ENCODE results near the gene NPHP4. TPM values are rescaled to one million over a fixed set of nuclear protein-coding genes. Genes with fewer than 3 reads are reported as not detected.

The NPHP4 gene
- total RNA-seq, 2 experiments from 2014 or later: 14.2 to 15.7 TPM

- ChIA-PET POLR2A (no interaction called here), CTCF (no interaction called here)
These were observed 116.1 kb downstream of the NPHP4 start for GRCh38 chr1:5876094-5876650.

GRCh38 chr1:5875345-5875910, 116.8 kb downstream of the NPHP4 start:
- CTCF ChIA-PET: no interaction called here
- POLR2A ChIA-PET: no interaction called here

- CTCF ChIA-PET: no interaction called here
- POLR2A ChIA-PET: no interaction called here
These were observed 117.7 kb downstream of the NPHP4 start for GRCh38 chr1:5874416-5875110.

- CTCF ChIA-PET: no interaction called here
- POLR2A ChIA-PET: no interaction called here
These were observed 118.7 kb downstream of the NPHP4 start for GRCh38 chr1:5873556-5873955.

GRCh38 chr1:5872886-5873285, 119.3 kb downstream of the NPHP4 start:
- POLR2A ChIA-PET: no interaction called here
- CTCF ChIA-PET: no interaction called here

- CTCF ChIA-PET: no interaction called here
- POLR2A ChIA-PET: no interaction called here
These were observed 123.2 kb downstream of the NPHP4 start for GRCh38 chr1:5868931-5869500.

GRCh38 chr1:5865774-5866173, 126.5 kb downstream of the NPHP4 start:
- CTCF ChIA-PET: no interaction called here
- POLR2A ChIA-PET: no interaction called here

GRCh38 chr1:5865056-5865455, 127.2 kb downstream of the NPHP4 start:
- POLR2A ChIA-PET: no interaction called here
- CTCF ChIA-PET: no interaction called here

- POLR2A ChIA-PET: no interaction called here
- CTCF ChIA-PET: no interaction called here
These were observed 128.0 kb downstream of the NPHP4 start for GRCh38 chr1:5864256-5864655.

- CTCF ChIA-PET: no interaction called here
- POLR2A ChIA-PET: no interaction called here
These were observed 129.0 kb downstream of the NPHP4 start for GRCh38 chr1:5863238-5863637.

GRCh38 chr1:5861871-5862825, 130.1 kb downstream of the NPHP4 start:
- CTCF ChIA-PET: no interaction called here
- POLR2A ChIA-PET: no interaction called here

GRCh38 chr1:5860277-5860676, 131.9 kb downstream of the NPHP4 start:
- CTCF ChIA-PET: no interaction called here
- POLR2A ChIA-PET: no interaction called here

GRCh38 chr1:5859766-5860165, 132.5 kb downstream of the NPHP4 start:
- CTCF ChIA-PET: no interaction called here
- POLR2A ChIA-PET: no interaction called here

- ChIA-PET CTCF (no interaction called here), POLR2A (no interaction called here)
These were observed 133.3 kb downstream of the NPHP4 start for GRCh38 chr1:5858844-5859407.

GRCh38 chr1:5858246-5858645, 134.0 kb downstream of the NPHP4 start:
- POLR2A ChIA-PET: no interaction called here
- CTCF ChIA-PET: no interaction called here

- ChIA-PET POLR2A (no interaction called here), CTCF (no interaction called here)
These were observed 134.6 kb downstream of the NPHP4 start for GRCh38 chr1:5857508-5858090.

GRCh38 chr1:5857011-5857410, 135.2 kb downstream of the NPHP4 start:
- ChIA-PET POLR2A (no interaction called here), CTCF (no interaction called here)

- CTCF ChIA-PET: no interaction called here
- POLR2A ChIA-PET: no interaction called here
These were observed 135.9 kb downstream of the NPHP4 start for GRCh38 chr1:5856246-5856815.

GRCh38 chr1:5855196-5855897, 136.9 kb downstream of the NPHP4 start:
- CTCF ChIA-PET: no interaction called here
- POLR2A ChIA-PET: no interaction called here
